Endometrial microvascular endothelial cells (primary cell): ENCODE data around the gene PLET1. TPM values are rescaled to one million over a fixed set of nuclear protein-coding genes. Genes with fewer than 3 reads are reported as not detected.

ENCODE experiments used
- in situ Hi-C: cut with HindIII; loops from 2 replicates; pipeline ENCODE4 v1.10.0; 2017; ENCODE audit warnings: low sequenced_read_pairs, low pct_unique_long_range_greater_than_20kb; ENCODE audit errors: inconsistent ontology term
- total RNA-seq: library from RNA; depleted of rRNA; stranded (reverse); fragments of >200 nt; gene quantifications from one replicate; pipeline ENCODE4 v1.2.3, GENCODE V29; 2015; ENCODE audit errors: inconsistent ontology term

The PLET1 gene
- total RNA-seq, 1 donor from 2014 or later, result not detected

DNA sequence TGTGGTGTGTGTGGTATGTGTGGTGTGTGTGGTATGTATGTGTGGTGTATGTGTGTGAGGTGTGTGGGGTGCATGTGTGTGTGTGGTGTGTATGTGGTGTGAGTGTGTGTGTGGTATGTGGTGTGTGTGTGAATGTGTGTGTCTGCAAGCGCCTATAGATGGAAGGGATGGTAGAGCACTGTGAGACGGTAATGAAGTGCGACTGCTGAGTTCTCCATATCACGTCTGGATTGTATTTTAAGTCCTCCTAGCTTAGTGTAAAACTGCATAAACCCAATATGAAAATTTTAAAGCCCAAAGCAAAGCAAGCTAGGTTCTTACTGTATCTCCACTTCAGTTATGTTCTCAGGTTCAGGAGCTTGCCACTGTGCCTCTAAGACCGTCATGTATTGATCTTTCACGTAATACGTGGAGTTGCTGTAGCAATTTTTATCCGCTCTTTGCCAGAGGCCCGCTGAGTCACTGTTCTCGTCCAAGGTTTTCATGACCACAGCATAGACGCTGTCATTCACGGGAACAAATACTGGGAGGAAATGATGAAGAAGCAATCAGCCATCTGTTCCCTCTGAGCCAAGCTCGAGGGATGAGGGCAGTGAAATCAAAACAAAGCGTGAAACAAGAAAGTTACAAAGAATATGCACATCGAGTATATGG is 5.5 kb downstream of the PLET1 start:
- in situ Hi-C loops, result no loop called here

DNA sequence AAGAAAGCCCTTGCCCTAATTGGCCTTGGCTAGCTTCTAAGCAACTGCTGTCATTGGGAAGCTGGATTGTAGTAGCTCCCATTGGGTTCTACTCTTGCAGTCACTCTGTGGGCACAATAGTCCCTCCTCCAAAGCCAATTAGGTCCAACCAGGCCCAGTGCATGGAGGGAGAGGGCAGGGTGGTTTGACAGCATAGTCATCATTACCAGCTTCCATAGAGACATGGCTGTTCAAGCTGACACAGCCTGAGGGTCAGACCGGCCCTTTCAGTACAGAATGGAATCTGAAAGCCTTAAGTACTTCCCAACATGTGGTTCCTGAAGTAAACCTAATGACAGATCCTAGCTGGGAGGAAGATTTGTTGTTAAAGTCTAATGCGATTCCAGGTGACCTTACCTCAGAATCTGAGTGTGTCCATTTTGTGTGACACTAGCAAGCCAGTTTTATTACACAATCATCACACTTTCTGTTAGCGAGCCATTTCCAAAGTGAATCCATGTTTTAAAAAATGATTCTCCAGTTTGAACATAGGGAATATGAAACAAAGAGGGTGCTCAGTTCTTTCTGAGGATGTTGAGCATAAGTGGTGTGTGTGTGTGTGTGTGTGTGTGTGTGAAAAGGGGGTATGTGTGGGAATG is 6.9 kb downstream of the PLET1 start:
- in situ Hi-C loops, result no loop called here

DNA sequence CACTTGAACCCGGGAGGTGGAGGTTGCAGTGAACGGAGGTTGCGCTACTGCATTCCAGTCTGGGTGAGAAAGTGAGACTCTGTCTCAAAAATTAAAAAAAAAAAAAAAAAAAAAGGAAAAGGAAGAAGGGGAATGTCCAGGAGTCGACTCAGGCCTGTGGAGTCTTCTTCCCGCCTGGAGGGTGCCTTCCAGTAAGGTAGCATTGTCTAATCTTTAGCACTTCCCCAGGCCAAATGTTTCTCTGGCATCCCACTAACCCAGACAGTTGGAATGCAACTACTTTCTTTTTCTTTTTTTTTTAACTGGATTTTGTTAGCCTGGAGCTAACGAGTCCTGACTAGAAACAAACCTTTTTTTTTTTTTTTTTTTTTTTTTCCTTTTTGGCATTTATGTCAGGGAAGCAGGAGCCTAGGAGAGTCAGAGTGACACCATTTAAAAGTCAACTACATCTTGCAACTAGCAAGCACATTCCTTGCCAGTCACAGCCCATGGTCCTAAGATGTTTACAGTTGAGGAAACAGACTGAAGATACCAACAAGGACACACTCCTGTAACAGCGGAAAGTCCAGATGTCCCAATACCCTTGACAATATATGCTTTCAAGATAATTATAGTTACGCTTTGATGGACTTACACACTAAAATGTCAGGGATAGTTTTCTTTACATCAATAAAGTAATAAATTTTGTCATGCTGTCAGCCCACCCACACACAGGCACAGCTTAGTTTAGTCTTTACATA is 10.6 kb downstream of the PLET1 start:
- in situ Hi-C loops, result no loop called here

DNA sequence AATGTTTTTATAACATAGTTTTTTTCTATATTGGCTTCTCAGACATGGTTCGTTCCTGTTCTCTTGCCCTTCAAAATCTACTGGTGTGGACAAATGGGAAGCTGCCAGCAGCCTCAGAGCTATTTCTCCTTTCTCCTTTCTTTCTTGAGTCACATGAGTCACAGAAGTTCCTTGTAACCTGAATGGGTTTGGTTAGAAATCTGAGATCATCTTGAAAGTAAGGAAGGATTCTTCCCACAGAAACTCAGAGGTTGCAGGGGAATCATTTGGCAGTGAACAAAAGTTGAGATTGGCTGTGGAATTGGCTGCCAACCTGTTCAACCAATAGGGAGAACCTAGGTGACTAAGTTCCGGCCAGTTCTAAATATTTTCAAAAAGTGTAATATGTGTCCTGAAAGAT is 12.5 kb downstream of the PLET1 start:
- in situ Hi-C loops, result no loop called here

DNA sequence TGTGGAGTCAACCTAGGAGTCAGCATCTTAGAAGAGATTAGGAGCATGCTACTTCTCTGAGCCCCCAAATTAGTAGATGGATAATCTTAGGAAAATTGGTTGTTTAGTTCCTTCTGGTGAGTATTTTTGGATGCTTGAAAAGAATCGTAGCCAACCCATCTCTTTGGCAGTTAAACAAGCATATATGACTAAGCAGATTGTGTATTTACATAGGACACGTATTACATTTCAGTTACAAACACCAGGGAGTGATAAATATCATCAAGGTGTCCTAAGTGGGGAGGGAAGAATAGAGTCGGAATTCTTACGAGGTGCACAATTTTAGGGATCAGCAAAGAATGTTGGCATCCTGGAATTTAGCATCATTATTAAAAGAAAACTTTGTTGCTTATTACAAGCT is 13.5 kb downstream of the PLET1 start:
- in situ Hi-C loops, result no loop called here

DNA sequence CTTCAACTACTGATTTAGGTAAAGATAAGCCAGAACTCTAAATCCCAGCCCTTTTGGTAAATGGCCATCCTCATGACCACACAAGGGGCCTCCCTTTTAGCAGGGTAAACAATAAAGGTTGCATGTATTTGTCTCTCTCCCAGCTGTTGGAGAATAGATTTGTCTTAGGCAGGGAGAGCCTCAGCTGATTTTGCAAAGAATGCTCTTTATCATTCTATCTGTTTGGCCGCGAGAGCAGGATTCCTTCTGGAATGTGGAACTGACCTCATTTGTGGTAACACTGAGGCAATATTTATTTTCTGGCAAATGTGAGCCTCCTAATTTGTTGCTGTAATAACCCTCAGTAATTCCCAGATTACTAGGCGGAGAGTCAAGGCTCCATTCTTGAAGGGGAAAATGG is 19.2 kb downstream of the PLET1 start:
- in situ Hi-C loops, result no loop called here

DNA sequence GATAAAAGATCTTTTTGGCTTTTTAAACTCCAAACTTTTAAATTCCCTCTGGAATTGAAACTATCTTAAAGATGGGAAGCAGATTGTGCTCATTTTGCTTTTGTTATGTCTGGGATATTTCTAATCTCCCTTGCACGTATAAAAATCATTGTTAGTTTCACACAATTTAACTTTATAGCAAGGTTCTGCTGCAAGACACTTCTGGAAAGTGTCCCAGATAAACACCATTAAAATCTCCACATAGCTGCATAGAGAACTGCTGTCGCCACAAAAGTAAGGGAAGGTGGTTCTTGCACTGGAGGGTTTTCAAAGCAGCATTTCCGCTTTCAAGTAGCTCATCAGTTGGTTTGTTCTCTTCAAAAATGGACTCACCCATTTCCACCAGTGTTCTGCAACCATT is 22.6 kb downstream of the PLET1 start:
- in situ Hi-C loops, result no loop called here

DNA sequence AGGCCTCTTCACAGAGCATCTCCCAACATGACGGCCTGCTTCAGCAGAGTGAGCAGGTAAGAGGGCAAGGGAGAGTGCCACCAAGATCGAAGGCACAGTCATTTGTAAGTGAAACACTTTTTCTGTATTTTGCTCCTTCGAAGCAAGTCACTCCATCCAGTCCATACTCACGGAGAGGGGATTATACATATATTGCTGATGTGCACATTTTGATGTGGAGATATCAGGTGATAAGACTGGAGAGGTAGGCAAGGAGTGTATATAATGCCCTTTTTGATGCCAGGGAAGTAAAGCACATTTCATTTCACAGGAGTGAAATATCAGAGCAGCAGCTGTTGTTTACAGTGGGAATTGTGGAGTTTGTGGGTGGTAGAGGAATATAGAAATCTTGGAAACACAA is 23.2 kb downstream of the PLET1 start:
- in situ Hi-C loops, result no loop called here

DNA sequence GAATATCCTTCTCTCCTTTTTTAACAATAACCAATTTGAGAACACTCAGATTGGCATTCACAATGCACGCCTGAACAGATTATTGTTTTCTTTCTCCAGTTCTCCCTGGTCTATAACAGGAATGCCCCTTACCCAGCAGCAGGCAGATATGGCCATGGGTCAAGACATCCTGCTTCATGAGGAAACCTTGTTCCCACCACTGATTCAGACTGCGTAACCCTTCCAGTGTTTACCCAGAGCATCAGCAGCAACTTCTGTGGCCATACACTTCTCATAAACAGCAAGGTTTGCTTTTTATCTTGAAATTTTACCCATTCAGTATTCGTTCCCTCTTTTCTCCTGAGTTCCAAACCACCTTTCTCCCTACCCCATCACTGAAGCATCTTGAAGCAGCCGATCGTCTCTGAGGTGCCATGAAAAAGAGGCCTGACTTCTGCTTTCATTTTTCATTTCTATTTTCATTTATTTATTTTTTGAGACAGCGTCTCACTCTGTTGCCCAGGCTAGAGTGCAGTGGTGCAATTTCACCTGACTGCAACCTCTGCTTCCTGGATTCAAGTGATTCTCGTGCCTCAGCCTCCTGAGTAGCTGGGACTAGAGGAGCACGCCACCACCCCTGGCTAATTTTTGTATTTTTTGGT is 24.8 kb downstream of the PLET1 start:
- in situ Hi-C loops, result no loop called here

DNA sequence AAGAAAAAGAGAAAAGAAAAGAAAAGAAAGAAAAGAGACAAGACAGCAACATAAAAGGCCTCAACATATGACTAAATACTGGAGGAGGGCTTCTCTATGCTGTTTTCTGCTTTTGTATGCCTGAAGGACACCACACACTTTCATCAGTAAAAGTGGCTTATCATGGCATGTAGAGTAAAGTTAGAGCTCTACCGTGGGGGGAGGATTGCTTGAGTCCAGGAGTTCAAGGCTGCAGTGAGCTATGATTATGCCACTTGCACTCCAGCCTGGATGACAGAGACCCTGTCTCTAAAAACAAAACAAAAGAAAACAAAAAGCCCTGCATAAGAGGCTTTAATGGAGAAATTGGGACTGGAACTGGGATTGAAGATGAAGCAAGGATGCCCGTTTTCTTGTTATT is 28.7 kb downstream of the PLET1 start:
- in situ Hi-C loops, result no loop called here

DNA sequence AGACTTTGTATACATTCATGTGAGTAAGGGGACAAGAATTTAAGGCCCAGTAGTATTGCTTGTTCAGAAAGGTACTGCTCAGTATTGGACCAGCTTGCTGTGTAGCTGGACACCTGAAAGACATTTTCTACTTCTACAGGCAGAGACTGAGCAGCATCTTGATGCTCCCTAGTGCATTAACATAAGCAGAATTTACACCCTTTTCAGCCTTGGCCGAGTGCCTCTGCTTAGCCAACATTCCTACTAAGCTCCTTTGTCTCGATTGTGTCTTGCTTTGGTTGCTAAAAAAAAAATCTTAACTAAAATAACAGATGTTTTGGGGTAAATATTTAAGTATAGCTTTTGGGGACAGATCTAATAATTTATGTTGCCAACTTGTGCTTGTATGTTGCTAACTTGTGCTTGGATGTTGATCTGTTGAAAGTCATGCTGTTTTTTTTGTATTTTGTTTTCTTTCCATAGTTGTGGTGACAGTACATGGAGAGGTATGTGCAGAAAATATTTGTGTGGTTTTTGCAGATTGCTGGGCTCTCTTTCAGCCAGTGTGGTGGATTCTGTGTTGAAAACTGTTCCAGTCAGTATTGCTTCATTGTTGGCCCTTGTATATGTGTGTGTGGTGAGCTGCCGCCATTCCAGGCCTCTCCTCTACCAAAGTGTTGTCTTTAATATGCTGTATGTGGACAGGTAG is 30.8 kb downstream of the PLET1 start:
- in situ Hi-C loops, result no loop called here

DNA sequence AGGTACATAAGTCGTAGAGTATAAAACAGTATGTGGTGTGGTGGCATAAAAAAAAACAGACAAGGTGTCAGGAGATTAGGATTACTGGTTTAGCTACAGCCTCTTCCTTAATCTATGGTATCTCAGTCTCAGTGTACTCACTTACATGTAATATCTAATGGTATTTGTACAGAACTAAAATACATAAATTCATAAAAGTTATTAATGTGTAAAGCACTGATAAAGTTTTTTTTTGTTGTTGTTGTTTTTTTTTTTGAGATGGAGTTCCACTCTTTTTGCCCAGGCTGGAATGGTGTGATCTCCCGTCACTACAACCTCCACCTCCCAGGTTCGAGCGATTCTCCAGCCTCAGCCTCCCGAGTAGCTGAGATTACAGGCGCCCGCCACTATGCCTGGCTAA is 31.5 kb downstream of the PLET1 start:
- in situ Hi-C loops, result no loop called here

DNA sequence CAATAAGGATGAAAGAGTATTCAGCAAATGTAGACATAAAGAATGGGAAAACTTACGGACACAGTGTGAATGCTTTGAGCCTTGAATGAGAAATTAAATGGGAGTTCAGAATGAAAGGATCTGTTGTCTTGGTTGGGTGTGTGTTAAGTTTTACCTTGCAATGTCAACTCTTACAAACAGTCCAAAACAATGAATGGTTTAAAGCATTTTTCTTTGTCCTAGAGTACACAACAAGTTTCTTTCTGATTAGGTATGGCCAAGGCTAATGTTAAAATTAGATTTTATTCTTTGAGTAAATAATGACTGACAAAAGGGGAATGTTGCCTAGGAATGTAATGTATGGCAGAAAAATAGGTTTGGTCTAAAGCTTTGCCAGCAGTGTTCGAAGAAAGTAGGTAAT is 32.0 kb downstream of the PLET1 start:
- in situ Hi-C loops, result no loop called here

DNA sequence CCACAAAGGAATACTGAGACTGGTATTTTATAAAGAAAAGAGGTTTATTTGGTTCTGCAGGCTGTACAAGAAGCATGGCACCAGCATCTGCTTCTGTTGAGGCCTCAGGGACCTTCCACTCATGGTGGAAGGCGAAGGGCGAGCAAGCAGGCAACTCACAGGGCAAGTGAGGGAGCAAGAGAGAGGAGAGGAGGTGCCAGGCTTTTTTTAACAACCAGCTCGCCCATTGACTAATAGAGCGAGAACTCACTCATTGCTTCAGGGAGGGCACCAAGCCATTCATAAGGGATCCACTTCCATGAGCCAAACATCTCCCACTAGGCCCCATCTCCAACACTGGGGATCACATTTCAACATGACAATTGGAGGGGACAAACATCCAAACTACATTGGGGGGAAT is 33.2 kb downstream of the PLET1 start:
- in situ Hi-C loops, result no loop called here

DNA sequence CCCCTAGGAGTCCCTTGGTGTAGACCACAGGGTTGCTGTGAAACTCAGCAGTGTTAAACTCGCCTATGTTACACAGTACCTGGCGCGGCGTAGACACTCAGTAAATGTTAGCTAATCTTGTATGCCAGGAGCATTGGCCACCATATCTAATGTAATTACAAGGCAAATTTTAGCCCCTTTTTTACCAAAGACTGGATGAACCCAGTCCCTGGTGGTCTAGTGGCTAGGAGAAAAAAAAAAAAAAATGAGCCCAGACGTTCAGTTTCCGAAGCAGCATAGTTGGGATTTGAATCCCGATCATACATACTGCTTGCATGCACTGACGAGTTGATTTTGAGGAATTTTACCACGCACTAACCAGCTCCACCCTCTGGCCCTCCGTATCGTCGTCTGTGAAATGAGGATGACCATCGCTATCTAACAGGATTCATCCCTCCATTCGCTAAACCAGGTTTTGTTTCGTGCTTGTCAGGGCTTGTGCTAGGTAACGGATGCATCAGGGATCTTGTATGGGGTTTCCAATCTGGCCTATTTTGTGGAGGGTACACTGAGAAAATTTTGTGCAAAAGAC is 33.7 kb downstream of the PLET1 start:
- in situ Hi-C loops, result no loop called here

DNA sequence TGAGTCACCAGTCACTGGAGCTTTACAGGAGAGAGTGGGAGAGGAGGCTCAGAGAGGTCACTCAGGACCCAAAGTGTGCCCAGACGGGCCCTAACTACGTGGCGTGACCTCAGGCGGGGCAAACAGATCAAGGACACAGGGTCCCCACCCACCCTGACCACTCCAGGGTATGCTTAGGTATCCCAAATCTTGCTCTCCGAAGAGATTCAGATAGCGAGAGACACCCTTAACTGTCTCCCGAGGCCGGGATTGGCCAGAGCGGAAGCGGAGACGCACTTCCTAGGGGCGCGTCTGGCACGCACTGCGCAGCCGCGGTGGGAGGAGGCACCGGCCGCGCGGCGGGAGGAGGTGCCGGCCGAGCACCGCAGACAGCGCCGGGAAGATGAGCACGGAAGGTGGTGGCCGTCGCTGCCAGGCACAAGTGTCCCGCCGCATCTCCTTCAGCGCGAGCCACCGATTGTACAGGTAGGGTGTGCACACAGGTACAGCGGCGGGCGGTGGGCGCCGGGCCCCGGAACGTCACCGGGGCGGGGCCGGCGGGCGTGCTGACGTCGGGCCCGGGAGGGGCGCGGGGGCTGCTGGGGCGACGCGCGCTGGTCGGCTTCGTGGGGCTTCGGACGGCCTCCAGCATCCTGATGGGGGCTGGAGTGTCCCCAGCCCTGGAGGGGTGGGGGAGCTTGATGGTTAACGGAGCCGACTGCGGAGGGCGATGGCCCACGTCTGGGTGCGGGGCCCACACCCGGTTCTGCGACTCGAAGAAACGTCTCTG is 34.4 kb downstream of the PLET1 start, which contains the start of gene PTS:
Gene PTS, plus strand, starts transcription at position 367 of the 769 bp plus-strand sequence. Its CDS starts 16 bp downstream, at position 383.
- in situ Hi-C loops, result no loop called here

DNA sequence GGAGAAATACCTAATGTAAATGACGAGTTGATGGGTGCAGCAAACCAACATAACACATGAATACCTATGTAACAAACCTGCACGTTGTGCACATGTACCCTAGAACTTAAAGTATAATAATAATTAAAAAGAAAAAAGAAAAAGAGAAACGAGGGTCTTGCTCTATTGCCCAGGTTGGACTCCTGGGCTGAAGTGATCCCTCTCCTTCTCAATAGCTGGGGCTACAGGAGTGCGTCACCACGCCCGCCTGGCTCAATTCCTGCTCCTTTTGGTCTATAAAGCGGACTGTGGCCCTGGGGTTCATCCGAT is 35.0 kb downstream of the PLET1 start:
- in situ Hi-C loops, result no loop called here

DNA sequence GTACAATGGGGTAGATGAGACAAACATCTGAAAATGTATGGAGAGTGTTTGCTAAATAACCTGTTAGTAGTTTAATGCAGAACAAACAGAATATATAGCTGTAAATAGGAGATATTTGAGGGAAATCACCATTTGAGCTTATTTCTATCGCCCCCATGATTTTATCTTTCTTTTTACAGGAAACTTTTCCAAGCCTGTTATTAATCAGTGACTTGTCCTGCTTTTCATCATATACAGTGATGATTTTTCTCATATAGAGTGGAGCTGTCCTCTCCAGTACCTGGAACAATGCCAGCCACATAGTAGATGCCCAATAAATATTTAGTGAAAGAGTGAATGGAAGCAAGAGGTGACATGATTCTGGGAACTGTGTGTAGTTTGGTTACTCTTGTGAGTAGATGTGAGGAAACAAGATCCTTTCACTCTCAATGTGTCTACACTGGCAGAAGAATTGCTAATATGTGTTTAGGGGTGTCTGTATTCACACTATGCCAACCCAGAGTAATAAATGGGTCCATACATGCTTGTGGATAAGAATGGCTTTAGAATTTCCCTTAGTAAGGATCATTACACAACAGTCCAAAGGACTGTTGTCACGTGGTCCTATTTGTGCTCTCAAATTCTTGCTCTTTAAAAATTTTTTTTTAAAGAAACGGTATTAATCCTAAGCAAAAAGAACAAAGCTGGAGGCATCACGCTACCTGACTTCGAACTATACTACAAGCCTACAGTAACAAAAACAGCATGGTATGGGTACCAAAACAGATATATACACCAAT is 36.7 kb downstream of the PLET1 start:
- in situ Hi-C loops, result no loop called here
